DOHH2 (cell line): ENCODE data around the gene GABRB1.
"Not testable (repeated sequence)": the region's sequence is repeated elsewhere in the genome, so short reads cannot be mapped to it uniquely, and the experiment has no call there.

Experiments used
- H3F3A ChIP-seq: fragments of 200-600 bp; sonication (generic), shearing (Covaris generic); 2 replicates; pipeline ENCODE4 v1.6.0; 2016; ENCODE audit warnings: antibody characterized with exemption, mild to moderate bottlenecking; ENCODE audit not compliant: control insufficient read depth, insufficient read depth
- H3K27ac ChIP-seq: fragments of 200-600 bp; sonication (generic); 2 replicates; pipeline ENCODE4 v1.5.1; 2014; ENCODE audit warnings: low read depth, mild to moderate bottlenecking, low read length, moderate library complexity
- H3K27me3 ChIP-seq: fragments of 200-600 bp; sonication (generic); 2 replicates; pipeline ENCODE4 v1.6.1; 2014; ENCODE audit warnings: mild to moderate bottlenecking, low read length, mixed read lengths; ENCODE audit not compliant: control insufficient read depth
- H3K36me3 ChIP-seq: fragments of 200-600 bp; sonication (generic); 2 replicates; pipeline ENCODE4 v1.6.1; 2014; ENCODE audit warnings: mild to moderate bottlenecking, low read length, moderate library complexity, mixed read lengths; ENCODE audit not compliant: control insufficient read depth
- H3K4me1 ChIP-seq: fragments of 200-600 bp; sonication (generic); 2 replicates; pipeline ENCODE4 v1.6.1; 2014; ENCODE audit warnings: mild to moderate bottlenecking, low read length, mixed read lengths; ENCODE audit not compliant: control insufficient read depth
- H3K4me2 ChIP-seq: fragments of 200-600 bp; sonication (generic); 2 replicates; pipeline ENCODE4 v1.6.0; 2014; ENCODE audit warnings: mild to moderate bottlenecking, low read length, moderate library complexity
- H3K4me3 ChIP-seq: fragments of 200-600 bp; sonication (generic); 2 replicates; pipeline ENCODE4 v1.5.1; 2014; ENCODE audit warnings: mild to moderate bottlenecking, low read length, mixed read lengths
- H3K79me2 ChIP-seq: fragments of 200-600 bp; sonication (generic); 2 replicates; pipeline ENCODE4 v1.6.1; 2014; ENCODE audit warnings: mild to moderate bottlenecking, low read length, mixed read lengths; ENCODE audit not compliant: control insufficient read depth
- H3K9me2 ChIP-seq: fragments of 200-600 bp; sonication (generic); replicated peaks from 2 replicates; pipeline ENCODE4 v1.6.1; 2014; ENCODE audit warnings: mild to moderate bottlenecking, low read length, mixed read lengths; ENCODE audit not compliant: control insufficient read depth
- H3K9me3 ChIP-seq: fragments of 200-600 bp; sonication (generic); 2 replicates; pipeline ENCODE4 v1.6.1; 2014; ENCODE audit warnings: antibody characterized with exemption, low read length, mixed read lengths; ENCODE audit not compliant: control insufficient read depth, insufficient read depth
- H4K20me1 ChIP-seq: fragments of 200-600 bp; sonication (generic); 2 replicates; pipeline ENCODE4 v1.6.0; 2014; ENCODE audit warnings: low read depth, mild to moderate bottlenecking, antibody characterized with exemption, low read length, moderate library complexity; ENCODE audit not compliant: control insufficient read depth, insufficient read depth
- EZH2phosphoT487 ChIP-seq: fragments of 200-600 bp; sonication (generic); IDR thresholded peaks from 2 replicates; pipeline ENCODE4 v1.6.1; 2017; ENCODE audit warnings: borderline replicate concordance, mild to moderate bottlenecking, antibody characterized with exemption, low read length, moderate library complexity, mixed read lengths
- TF ChIP-seq, protein P1 (sequence below): fragments of 200-600 bp; sonication (generic); IDR thresholded peaks from one replicate; pipeline ENCODE4 v1.5.1; 2014; ENCODE audit warnings: antibody characterized with exemption, mild to moderate bottlenecking, low read depth, low read length; ENCODE audit not compliant: poor library complexity, severe bottlenecking

The GABRB1 gene

DNA sequence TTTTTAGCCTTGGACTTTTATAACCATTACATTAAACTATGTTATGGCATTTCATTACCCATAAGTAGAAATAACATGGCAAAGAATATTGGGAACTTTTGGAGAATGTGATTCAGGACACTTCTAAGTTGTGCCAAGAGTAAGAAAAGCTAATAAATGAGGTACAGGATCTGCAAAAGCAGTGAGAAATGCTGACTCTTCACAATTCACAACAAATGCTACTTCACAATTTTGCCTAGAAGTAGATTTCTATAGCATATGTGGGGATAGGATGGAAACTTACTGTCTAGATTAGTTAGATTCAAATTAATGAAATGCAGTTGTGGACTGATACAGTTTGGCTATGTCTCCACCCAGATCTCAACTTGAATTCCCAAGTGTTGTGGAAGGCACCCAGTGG, 258.4 kb downstream of the GABRB1 start:
- Histone ChIP-seq H3K4me1 (no peaks in the 10 kb centered on the region), H3K79me2 (no peaks in the 10 kb centered on the region), H3K36me3 (no peaks in the 10 kb centered on the region), H3K27ac (no peak overlapping the region), H3K27me3 (no peaks in the 10 kb centered on the region), H3K9me3 (no peaks in the 10 kb centered on the region), H3K9me2 (no peaks in the 10 kb centered on the region), H4K20me1 (no peaks in the 10 kb centered on the region), H3F3A (no peaks in the 10 kb centered on the region), H3K4me2 (no peak overlapping the region), H3K4me3 (no peak overlapping the region)
- no peak for TF ChIP-seq EZH2phosphoT487
- TF ChIP-seq, protein P1, sequence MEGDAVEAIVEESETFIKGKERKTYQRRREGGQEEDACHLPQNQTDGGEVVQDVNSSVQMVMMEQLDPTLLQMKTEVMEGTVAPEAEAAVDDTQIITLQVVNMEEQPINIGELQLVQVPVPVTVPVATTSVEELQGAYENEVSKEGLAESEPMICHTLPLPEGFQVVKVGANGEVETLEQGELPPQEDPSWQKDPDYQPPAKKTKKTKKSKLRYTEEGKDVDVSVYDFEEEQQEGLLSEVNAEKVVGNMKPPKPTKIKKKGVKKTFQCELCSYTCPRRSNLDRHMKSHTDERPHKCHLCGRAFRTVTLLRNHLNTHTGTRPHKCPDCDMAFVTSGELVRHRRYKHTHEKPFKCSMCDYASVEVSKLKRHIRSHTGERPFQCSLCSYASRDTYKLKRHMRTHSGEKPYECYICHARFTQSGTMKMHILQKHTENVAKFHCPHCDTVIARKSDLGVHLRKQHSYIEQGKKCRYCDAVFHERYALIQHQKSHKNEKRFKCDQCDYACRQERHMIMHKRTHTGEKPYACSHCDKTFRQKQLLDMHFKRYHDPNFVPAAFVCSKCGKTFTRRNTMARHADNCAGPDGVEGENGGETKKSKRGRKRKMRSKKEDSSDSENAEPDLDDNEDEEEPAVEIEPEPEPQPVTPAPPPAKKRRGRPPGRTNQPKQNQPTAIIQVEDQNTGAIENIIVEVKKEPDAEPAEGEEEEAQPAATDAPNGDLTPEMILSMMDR = no peak

DNA sequence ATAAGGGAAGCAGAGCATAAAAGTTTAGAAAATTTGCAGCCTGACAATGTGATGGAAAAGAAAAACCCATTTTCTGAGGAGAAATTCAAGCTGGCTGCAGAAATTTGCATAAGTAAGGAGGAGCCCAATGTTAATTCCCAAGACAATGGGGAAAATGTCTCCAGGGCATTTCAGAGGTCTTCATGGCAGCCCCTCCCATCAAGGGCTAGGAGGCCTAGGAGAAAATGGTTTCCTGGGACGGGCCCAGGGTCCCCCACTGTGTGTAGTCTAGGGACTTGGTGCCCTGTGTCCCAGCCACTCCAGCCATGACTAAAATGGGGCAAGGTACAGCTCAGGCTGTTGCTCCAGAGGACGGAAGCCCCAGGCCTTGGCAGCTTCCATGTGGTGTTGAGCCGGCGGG, 259.5 kb downstream of the GABRB1 start:
- not testable (repeated sequence) for H3K79me2 ChIP-seq, H4K20me1 ChIP-seq, H3K4me3 ChIP-seq, H3K9me3 ChIP-seq, H3K27ac ChIP-seq, H3K27me3 ChIP-seq, H3K4me2 ChIP-seq, H3K9me2 ChIP-seq, H3K4me1 ChIP-seq, H3K36me3 ChIP-seq, H3F3A ChIP-seq

DNA sequence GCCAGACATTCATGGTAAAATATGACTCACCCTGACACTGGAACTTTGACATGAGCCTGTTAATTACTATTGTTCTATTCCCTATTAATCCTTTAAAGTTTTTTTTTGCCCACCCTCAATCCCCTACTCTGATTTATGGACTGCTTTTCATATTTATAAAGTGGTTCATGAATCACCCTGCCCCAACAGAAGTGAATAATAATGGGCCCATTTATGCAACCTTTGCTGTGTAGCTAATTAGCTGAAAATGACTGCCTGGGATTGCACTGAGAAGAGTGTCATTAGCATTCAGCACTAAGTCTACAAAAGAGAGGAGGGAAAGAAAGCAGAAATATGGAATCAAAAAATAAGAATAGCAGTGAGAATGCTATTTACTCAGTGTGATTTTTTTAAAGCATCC, 277.8 kb downstream of the GABRB1 start:
- H3K4me3 ChIP-seq = no peak overlapping the region
- no peaks in the 10 kb centered on the region for H3K9me2 ChIP-seq
- no peaks in the 10 kb centered on the region for H3K36me3 ChIP-seq
- H3K27me3 ChIP-seq = no peaks in the 10 kb centered on the region
- H3K4me1 ChIP-seq = no peaks in the 10 kb centered on the region
- no peaks in the 10 kb centered on the region for H3K9me3 ChIP-seq
- no peaks in the 10 kb centered on the region for H3K79me2 ChIP-seq
- H3K4me2 ChIP-seq = no peak overlapping the region
- TF ChIP-seq, protein P1 = no peak
- no peak for TF ChIP-seq EZH2phosphoT487
- H3F3A ChIP-seq = no peaks in the 10 kb centered on the region
- no peaks in the 10 kb centered on the region for H4K20me1 ChIP-seq
- H3K27ac ChIP-seq = no peak overlapping the region

DNA sequence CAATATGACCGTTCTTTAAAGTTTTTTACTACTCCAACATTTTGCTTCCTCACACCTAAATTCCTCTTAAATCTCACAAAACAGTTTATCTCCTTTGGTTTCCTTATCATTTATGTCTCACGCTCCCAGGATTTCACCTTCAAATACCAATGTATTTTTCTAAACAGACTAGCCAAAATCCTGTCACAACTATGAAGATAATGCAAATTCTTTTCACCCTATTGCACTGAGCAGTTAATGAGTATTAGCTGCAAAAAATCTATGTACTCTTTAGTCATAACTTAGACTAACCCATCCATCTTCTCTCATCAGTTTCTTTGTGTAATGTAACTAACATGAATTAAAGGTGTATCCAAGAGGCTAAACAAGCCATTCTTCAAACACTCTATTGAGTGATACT, 280.8 kb downstream of the GABRB1 start:
- Histone ChIP-seq H3K36me3 (no peaks in the 10 kb centered on the region), H3K27ac (no peak overlapping the region), H3K9me3 (no peaks in the 10 kb centered on the region), H3K4me2 (no peak overlapping the region), H3K27me3 (no peaks in the 10 kb centered on the region), H3K79me2 (no peaks in the 10 kb centered on the region), H3K9me2 (no peaks in the 10 kb centered on the region), H3K4me3 (no peak overlapping the region), H3F3A (no peaks in the 10 kb centered on the region), H4K20me1 (no peaks in the 10 kb centered on the region), H3K4me1 (no peaks in the 10 kb centered on the region)
- TF ChIP-seq EZH2phosphoT487 = no peak
- TF ChIP-seq, protein P1 = no peak
